DND-41 (cell line): ENCODE results near the gene AFF1.
A peak's percentile ranks its signal among the peaks of the same experiment; 100 is the strongest.
"Not testable (repeated sequence)": the region's sequence is repeated elsewhere in the genome, so short reads cannot be mapped to it uniquely, and the experiment has no call there.

Experiments used
- ATAC-seq: fragments of 200-7000 bp; cut with Tn5 transposase; 3 replicates; pipeline ENCODE4 v1.9.1; 2021; ENCODE audit warnings: low read depth; ENCODE audit not compliant: insufficient read depth
- DNase-seq: peaks from one replicate; pipeline ENCODE4 v3.0.0-alpha.2; 2020
- H2AFZ ChIP-seq: 2 replicates; pipeline ENCODE4 v1.6.0; 2012; ENCODE audit warnings: low read depth, low read length
- H3K27ac ChIP-seq: 2 replicates; pipeline ENCODE4 v1.5.1; 2012; ENCODE audit warnings: low read length, inconsistent platforms
- H3K27me3 ChIP-seq: fragments of 200-600 bp; sonication (generic); 2 replicates; pipeline ENCODE4 v1.6.0; 2012; ENCODE audit warnings: low read length, mild to moderate bottlenecking, inconsistent platforms; ENCODE audit not compliant: insufficient read depth, poor library complexity
- H3K36me3 ChIP-seq: 2 replicates; pipeline ENCODE4 v1.5.1; 2012; ENCODE audit warnings: low read length, inconsistent platforms; ENCODE audit not compliant: insufficient read depth
- H3K4me1 ChIP-seq: 2 replicates; pipeline ENCODE4 v1.5.1; 2012; ENCODE audit warnings: mild to moderate bottlenecking, low read length; ENCODE audit not compliant: insufficient read depth
- H3K4me2 ChIP-seq: 2 replicates; pipeline ENCODE4 v1.6.0; 2012; ENCODE audit warnings: mild to moderate bottlenecking, moderate library complexity, low read length, inconsistent platforms; ENCODE audit not compliant: insufficient read depth
- H3K4me3 ChIP-seq, 2 experiments: fragments of 200-600 bp in 1 of 2; shearing (Covaris generic) in 1 of 2; 2 replicates each; pipeline ENCODE4 v1.5.1; 2012 to 2016; ENCODE audit warnings: inconsistent platforms in 2 of 2, low read length in 2 of 2, mild to moderate bottlenecking in 2 of 2, low read depth in 1 of 2, moderate library complexity in 1 of 2
- H3K79me2 ChIP-seq: 2 replicates; pipeline ENCODE4 v1.6.0; 2012; ENCODE audit warnings: low read length, inconsistent platforms; ENCODE audit not compliant: insufficient read depth
- H3K9ac ChIP-seq: 2 replicates; pipeline ENCODE4 v1.6.0; 2012; ENCODE audit warnings: low read depth, mild to moderate bottlenecking, inconsistent platforms, low read length, moderate library complexity
- H3K9me3 ChIP-seq: 2 replicates; pipeline ENCODE4 v1.5.1; 2012; ENCODE audit warnings: low read length, moderate library complexity, mild to moderate bottlenecking, inconsistent platforms; ENCODE audit not compliant: insufficient read depth, severe bottlenecking
- H4K20me1 ChIP-seq: 2 replicates; pipeline ENCODE4 v1.6.0; 2012; ENCODE audit warnings: low read length; ENCODE audit not compliant: insufficient read depth
- CTCF ChIP-seq: IDR thresholded peaks from 2 replicates; pipeline ENCODE4 v1.5.1; 2012; ENCODE audit warnings: borderline replicate concordance, low read length, moderate library complexity, mild to moderate bottlenecking; ENCODE audit not compliant: poor library complexity, severe bottlenecking; ENCODE audit errors: extremely low read depth
- EZH2 ChIP-seq: IDR thresholded peaks from 3 replicates; pipeline ENCODE4 v1.6.1; 2012; ENCODE audit warnings: borderline replicate concordance, low read depth, mild to moderate bottlenecking, moderate library complexity, low read length, inconsistent platforms; ENCODE audit not compliant: severe bottlenecking

The AFF1 gene

DNA sequence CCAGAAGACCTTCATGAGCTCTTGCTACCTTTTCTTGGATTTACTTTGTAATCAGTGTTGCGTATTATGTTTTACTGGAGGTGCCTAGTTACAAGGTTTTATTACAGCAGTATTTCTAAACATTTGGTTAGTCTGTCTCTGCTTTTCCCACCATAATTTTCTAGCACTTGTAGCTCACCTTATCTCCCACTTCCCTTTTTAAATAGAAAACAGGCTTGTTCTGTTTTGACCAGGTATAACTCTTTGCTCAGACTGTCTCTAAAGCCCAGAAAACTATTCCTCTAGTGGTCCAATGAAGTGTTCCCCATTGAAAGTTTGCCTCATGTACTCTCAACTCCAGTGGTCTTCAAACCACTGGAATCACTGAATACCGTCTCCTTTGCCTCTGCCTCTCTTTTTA is 43.9 kb downstream of the AFF1 start:
- Histone ChIP-seq H3K36me3 (peaks cover 14% of the 10 kb centered on the region), H4K20me1 (0 out of 2 replicates have a peak, but pooled peaks cover 3% of the 10 kb centered on the region), H3K27me3 (no peaks in the 10 kb centered on the region), H2AFZ (no peak overlapping the region), H3K27ac (no peak overlapping the region), H3K9ac (no peak overlapping the region), H3K79me2 (peaks cover 89% of the 10 kb centered on the region), H3K4me1 (peaks cover 50% of the 10 kb centered on the region), H3K9me3 (no peaks in the 10 kb centered on the region), H3K4me2 (no peak overlapping the region), H3K4me3 (no peak overlapping the region)
- DNase-seq (no peak), ATAC-seq (no peak)
- TF ChIP-seq CTCF, result no peak
- no peak for TF ChIP-seq EZH2

- Histone ChIP-seq H3K27me3 (no peaks in the 10 kb centered on the region), H3K9ac (no peak overlapping the region), H3K27ac (no peak overlapping the region), H2AFZ (no peak overlapping the region), H3K79me2 (peaks cover 83% of the 10 kb centered on the region), H3K4me1 (peaks cover 35% of the 10 kb centered on the region), H3K4me2 (no peak overlapping the region), H3K9me3 (no peaks in the 10 kb centered on the region), H4K20me1 (0 out of 2 replicates have a peak, but pooled peaks cover 3% of the 10 kb centered on the region), H3K4me3 (no peak overlapping the region), H3K36me3 (peaks cover 14% of the 10 kb centered on the region)
- DNase-seq (no peak), ATAC-seq (no peak)
- TF ChIP-seq EZH2 (no peak), CTCF (no peak)
Measured at GRCh38 chr4:86980230-86980629, 45.4 kb downstream of the AFF1 start.

DNA sequence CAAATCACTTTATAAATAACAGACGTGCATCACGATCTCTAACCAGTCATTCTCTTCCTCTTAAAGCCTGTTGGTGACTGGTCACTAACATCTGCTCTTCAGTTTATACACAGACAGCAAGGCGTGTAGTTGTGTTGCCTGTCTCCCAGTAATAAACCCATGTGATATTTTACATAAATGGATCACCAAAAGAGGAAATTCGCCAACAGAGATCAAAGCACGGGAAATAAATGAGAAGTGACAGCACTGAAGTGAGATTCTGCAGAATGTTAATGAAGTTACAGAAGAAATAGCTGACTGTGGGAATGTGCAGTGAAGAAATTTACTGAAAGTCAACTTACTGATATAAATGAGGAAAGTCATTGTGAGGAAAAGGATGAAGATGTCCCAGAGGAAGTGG is 47.0 kb downstream of the AFF1 start:
- ATAC-seq, result peak; percentile 51
- H2AFZ ChIP-seq, result no peak overlapping the region
- no peaks in the 10 kb centered on the region for H3K9me3 ChIP-seq
- H3K4me3 ChIP-seq, result no peak overlapping the region
- no peak overlapping the region for H3K4me2 ChIP-seq
- TF ChIP-seq CTCF (no peak), EZH2 (no peak)
- H3K79me2 ChIP-seq, result peaks cover 75% of the 10 kb centered on the region
- no peaks in the 10 kb centered on the region for H3K27me3 ChIP-seq
- peak overlapping the region; percentile 20 for H3K27ac ChIP-seq
- H3K9ac ChIP-seq, result no peak overlapping the region
- no peaks in the 10 kb centered on the region for H4K20me1 ChIP-seq
- DNase-seq, result no peak
- peaks cover 25% of the 10 kb centered on the region for H3K4me1 ChIP-seq
- H3K36me3 ChIP-seq, result peaks cover 3% of the 10 kb centered on the region

DNA sequence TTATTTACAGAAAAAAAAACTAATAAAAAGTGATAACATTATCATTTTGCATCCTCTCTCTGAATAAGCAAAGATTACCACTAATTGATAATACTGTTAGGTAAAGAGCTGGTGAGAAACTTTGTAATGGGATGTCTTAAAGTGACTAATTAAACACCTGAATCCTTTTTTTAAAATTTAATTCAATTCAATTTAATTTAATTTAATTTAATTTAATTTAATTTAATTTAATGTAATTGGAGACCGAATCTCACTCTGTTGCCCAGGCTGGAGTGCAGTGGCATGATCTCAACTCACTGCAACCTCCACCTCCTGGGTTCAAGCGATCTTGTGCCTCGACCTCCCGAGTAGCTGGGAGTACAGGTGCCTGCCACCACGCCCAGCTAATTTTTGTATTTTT is 51.0 kb downstream of the AFF1 start:
- Histone ChIP-seq H3K4me1 (peaks cover 13% of the 10 kb centered on the region), H3K79me2 (peaks cover 63% of the 10 kb centered on the region)
- not testable (repeated sequence) for H3K9me3 ChIP-seq, H3K9ac ChIP-seq, H2AFZ ChIP-seq, H4K20me1 ChIP-seq, H3K4me3 ChIP-seq, H3K27me3 ChIP-seq, H3K27ac ChIP-seq, H3K36me3 ChIP-seq, DNase-seq, ATAC-seq, H3K4me2 ChIP-seq

- H3K4me1 ChIP-seq, H3K36me3 ChIP-seq, H3K9ac ChIP-seq, DNase-seq, H3K9me3 ChIP-seq, ATAC-seq, H3K27ac ChIP-seq, H3K4me3 ChIP-seq, H3K27me3 ChIP-seq, H3K4me2 ChIP-seq, H4K20me1 ChIP-seq, H2AFZ ChIP-seq: not testable (repeated sequence)
- H3K79me2 ChIP-seq, result peaks cover 61% of the 10 kb centered on the region
Measured at GRCh38 chr4:86989658-86990057, 54.8 kb downstream of the AFF1 start.
